Measurements from ENCODE around the gene UGGT2.
A peak's percentile ranks its signal among the peaks of the same experiment; 100 is the strongest.
"Not testable (repeated sequence)": the region's sequence is repeated elsewhere in the genome, so short reads cannot be mapped to it uniquely, and the experiment has no call there.

Gene UGGT2

GRCh38 chr13:95783747-95784146 is 269.5 kb downstream of the UGGT2 start:
- intact Hi-C loops (cut with DNase I): no loop called here
- DNase-seq: no peak

DNA sequence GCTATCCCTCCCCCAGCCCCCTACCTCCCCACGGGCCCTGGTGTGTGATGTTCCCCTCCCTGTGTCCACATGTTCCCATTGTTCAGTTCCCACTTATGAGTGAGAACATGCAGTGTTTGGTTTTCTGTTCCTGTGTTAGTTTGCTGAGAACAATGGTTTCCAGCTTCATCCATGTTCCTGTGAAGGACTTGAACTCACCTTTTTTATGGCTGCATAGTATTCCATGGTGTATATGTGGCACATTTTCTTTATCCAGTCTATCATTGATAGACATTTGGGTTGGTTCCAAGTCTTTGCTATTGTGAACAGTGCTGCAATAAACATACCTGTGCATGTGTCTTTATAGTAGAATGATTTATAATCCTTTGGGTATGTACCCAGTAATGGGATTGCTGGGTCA is 271.3 kb downstream of the UGGT2 start:
- DNase-seq; intact Hi-C loops (cut with DNase I): not testable (repeated sequence)

GRCh38 chr13:95781016-95781415 is 272.2 kb downstream of the UGGT2 start:
- intact Hi-C loops (cut with DNase I): no loop called here
- DNase-seq: no peak

DNA sequence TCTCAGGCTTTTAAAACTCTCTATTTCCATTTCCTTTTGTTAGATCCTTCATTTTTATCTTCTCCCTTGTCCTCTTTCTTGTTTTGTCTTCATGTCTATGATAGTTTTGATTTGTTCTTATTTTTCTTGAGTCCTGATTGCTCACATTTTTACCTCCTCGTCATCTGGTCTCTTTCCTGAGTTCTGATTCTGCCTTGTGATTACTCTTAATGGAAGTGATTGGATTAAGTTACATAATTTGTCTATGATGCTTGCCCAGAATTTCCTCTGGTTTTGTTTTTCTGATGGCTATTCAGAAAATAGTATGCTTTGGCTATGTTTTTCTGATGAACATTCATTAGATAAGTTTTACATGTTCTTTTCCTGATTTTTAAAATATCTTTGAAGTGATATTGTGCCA is 273.7 kb downstream of the UGGT2 start:
- intact Hi-C loops (cut with DNase I): no loop called here
- DNase-seq: no peak

- DNase-seq: no peak
- intact Hi-C loops (cut with DNase I): no loop called here
These were observed 281.3 kb downstream of the UGGT2 start for GRCh38 chr13:95771905-95772304.

- DNase-seq: no peak
- intact Hi-C loops (cut with DNase I): no loop called here
These were observed 289.6 kb downstream of the UGGT2 start for GRCh38 chr13:95763601-95764000.

DNA sequence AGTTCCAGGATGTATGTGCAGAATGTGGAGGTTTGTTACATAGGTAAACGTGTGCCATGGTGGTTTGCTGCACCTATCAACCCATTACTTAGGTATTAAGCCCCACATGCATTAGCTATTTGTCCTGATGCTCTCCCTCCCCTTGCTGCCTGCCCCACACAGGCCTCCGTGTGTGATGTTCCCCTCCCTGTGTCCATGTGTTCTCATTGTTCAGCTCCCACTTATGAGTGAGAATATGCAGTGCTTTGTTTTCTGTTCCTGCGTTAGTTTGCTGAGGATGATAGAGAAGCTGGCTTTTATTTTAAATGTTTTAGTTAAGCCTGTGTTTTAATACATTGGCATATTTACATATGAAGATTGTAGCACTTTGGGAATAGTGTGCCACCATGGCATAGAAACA is 290.6 kb downstream of the UGGT2 start:
- DNase-seq: peak in 4 of 42 donors; percentile 9 to 20 (median 14)
- intact Hi-C loops (cut with DNase I): not testable (repeated sequence)

- DNase-seq: no peak
- intact Hi-C loops (cut with DNase I): no loop called here
These were observed 297.1 kb downstream of the UGGT2 start for GRCh38 chr13:95756072-95756471.

GRCh38 chr13:95754069-95754468 is 299.1 kb downstream of the UGGT2 start:
- DNase-seq: no peak

GRCh38 chr13:95752677-95753076 is 300.5 kb downstream of the UGGT2 start:
- intact Hi-C loops (cut with DNase I): no loop called here
- no peak for DNase-seq

More at GRCh38 chr13:95754069-95754468, 299.1 kb downstream of the UGGT2 start:
- intact Hi-C loops (cut with DNase I): no loop called here

Data from head of caudate nucleus (tissue), 42 donors.